A549 (cell line): Measurements from ENCODE around the gene MT1E. TPM values are rescaled to one million over a fixed set of nuclear protein-coding genes. Genes with fewer than 3 reads are reported as not detected.

ENCODE experiments used
- ATAC-seq, 2 experiments: fragments of 200-7000 bp in 1 of 2; fragments of >200 bp in 1 of 2; cut with Nextera tagmentation in 1 of 2; cut with Tn5 transposase in 1 of 2; 3 replicates each; pipeline versions ENCODE4 v1.8.0 to v1.9.1; 2018 to 2020; ENCODE audit warnings: mild to moderate bottlenecking in 1 of 2, moderate library complexity in 1 of 2
- CTCF ChIA-PET: fragments of 300-600 bp; sonication (Branson Sonifier 250); formaldehyde crosslinking; extraction: SDS; loops from one replicate; lab custom pipeline; 2021; ENCODE audit warnings: antibody characterized with exemption, inconsistent platforms; lab: Yijun Ruan, JAX
- POLR2A ChIA-PET: fragments of 350-600 bp; formaldehyde crosslinking; extraction: SDS; loops from one replicate; lab custom pipeline; 2021; ENCODE audit warnings: antibody characterized with exemption, inconsistent platforms; lab: Yijun Ruan, JAX
- DNase-seq, 2 experiments: peaks; one replicate each; pipeline versions ENCODE4 v3.0.0 to v3.0.0-alpha.2; 2011 to 2016; ENCODE audit warnings: low read depth in 1 of 2, low spot score in 1 of 2
- FAIRE-seq: peaks from 2 replicates; lab custom pipeline; 2011; peaks lifted over from hg19 to GRCh38; lab: Jason Lieb, UNC
- H3K27ac ChIP-seq, 2 experiments: fragments of >200 bp; sonication (Bioruptor Twin); formaldehyde crosslinking; 3 replicates each; pipeline ENCODE4 v1.5.1; 2016 to 2017
- H3K4me1 ChIP-seq: fragments of >200 bp; sonication (Bioruptor Twin); formaldehyde crosslinking; 3 replicates; pipeline ENCODE4 v1.6.1; 2016
- H3K4me2 ChIP-seq: fragments of >200 bp; sonication (Bioruptor Twin); formaldehyde crosslinking; 3 replicates; pipeline ENCODE4 v1.6.1; 2016
- H3K4me3 ChIP-seq: fragments of >200 bp; sonication (Bioruptor Twin); formaldehyde crosslinking; 3 replicates; pipeline ENCODE4 v1.5.1; 2016
- H3K9me3 ChIP-seq: fragments of >200 bp; sonication (Bioruptor Twin); formaldehyde crosslinking; 3 replicates; pipeline ENCODE4 v1.6.1; 2016
- ATOH8 ChIP-seq: fragments of 250-450 bp; sonication (Bioruptor Pico); IDR thresholded peaks from 2 replicates; pipeline ENCODE4 v1.5.0; 2020; ENCODE audit warnings: low read depth, mild to moderate bottlenecking, moderate library complexity
- BHLHE40 ChIP-seq: IDR thresholded peaks from 2 replicates; pipeline ENCODE4 v1.6.1; 2012; ENCODE audit warnings: low read depth, low read length, inconsistent platforms
- CEBPB ChIP-seq, 2 experiments: fragments of >200 bp in 1 of 2; sonication (Bioruptor Twin) in 1 of 2; formaldehyde crosslinking in 1 of 2; IDR thresholded peaks; 2 replicates each; pipeline ENCODE4 v1.6.1; 2012 to 2016
- CHD2 ChIP-seq: fragments of 150-350 bp; IDR thresholded peaks from 2 replicates; pipeline ENCODE4 v1.6.1; 2014; ENCODE audit warnings: low read length; ENCODE audit not compliant: partially characterized antibody
- EHF ChIP-seq: fragments of 250-450 bp; sonication (Bioruptor Pico); IDR thresholded peaks from 2 replicates; pipeline ENCODE4 v1.5.0; 2020; ENCODE audit warnings: mild to moderate bottlenecking
- EP300 ChIP-seq, 2 experiments: fragments of >200 bp; sonication (Bioruptor Twin); formaldehyde crosslinking; IDR thresholded peaks; 2 replicates in 1 of 2; 3 replicates in 1 of 2; pipeline ENCODE4 v1.6.1; 2016 to 2017
- FOSL2 ChIP-seq, 2 experiments: fragments of 450-650 bp in 1 of 2; fragments of >200 bp in 1 of 2; sonication (Bioruptor Twin) in 1 of 2; formaldehyde crosslinking; IDR thresholded peaks; 2 replicates each; pipeline versions ENCODE4 v1.5.0 to v1.6.1; 2016 to 2020; ENCODE audit warnings: mild to moderate bottlenecking in 1 of 2, moderate library complexity in 1 of 2
- GATA3 ChIP-seq: IDR thresholded peaks from 2 replicates; pipeline ENCODE4 v1.6.1; 2012; ENCODE audit warnings: borderline replicate concordance
- HOXA7 ChIP-seq: fragments of 250-450 bp; sonication (Bioruptor Pico); IDR thresholded peaks from 2 replicates; pipeline ENCODE4 v1.5.0; 2020; ENCODE audit warnings: mild to moderate bottlenecking, moderate library complexity
- JUN ChIP-seq, 2 experiments: fragments of >200 bp; sonication (Bioruptor Twin); formaldehyde crosslinking; IDR thresholded peaks; 2 replicates in 1 of 2; 3 replicates in 1 of 2; pipeline ENCODE4 v1.6.1; 2016 to 2017
- MAX ChIP-seq: IDR thresholded peaks from 2 replicates; pipeline ENCODE4 v1.6.1; 2012
- MAZ ChIP-seq: fragments of 150-350 bp; IDR thresholded peaks from 2 replicates; pipeline ENCODE4 v1.6.1; 2014; ENCODE audit warnings: antibody characterized with exemption, low read depth, low read length, borderline replicate concordance
- NFE2L2 ChIP-seq: fragments of 150-350 bp; conservative IDR thresholded peaks from 2 replicates; pipeline ENCODE4 v1.6.1; 2014; ENCODE audit warnings: low read length
- NPAS2 ChIP-seq: fragments of 250-450 bp; sonication (Bioruptor Pico); IDR thresholded peaks from 2 replicates; pipeline ENCODE4 v1.8.0; 2022; ENCODE audit warnings: mild to moderate bottlenecking, moderate library complexity, borderline replicate concordance
- POLR2A ChIP-seq: IDR thresholded peaks from 2 replicates; pipeline ENCODE4 v1.6.1; 2012; ENCODE audit warnings: mild to moderate bottlenecking, low read length
- RAD21 ChIP-seq, 2 experiments: fragments of >200 bp in 1 of 2; sonication (Bioruptor Twin) in 1 of 2; formaldehyde crosslinking in 1 of 2; IDR thresholded peaks in 1 of 2; conservative IDR thresholded peaks in 1 of 2; 2 replicates in 1 of 2; 3 replicates in 1 of 2; pipeline ENCODE4 v1.6.1; 2012 to 2018; ENCODE audit warnings: inconsistent platforms in 1 of 2
- RARB ChIP-seq: fragments of 250-450 bp; sonication (Bioruptor Pico); IDR thresholded peaks from 2 replicates; pipeline ENCODE4 v1.8.0; 2021; ENCODE audit warnings: mild to moderate bottlenecking, moderate library complexity
- SMC3 ChIP-seq: fragments of >200 bp; sonication (Bioruptor Twin); formaldehyde crosslinking; IDR thresholded peaks from 3 replicates; pipeline ENCODE4 v1.6.1; 2018; ENCODE audit warnings: inconsistent platforms
- TFCP2L1 ChIP-seq: fragments of 250-450 bp; sonication (Bioruptor Pico); IDR thresholded peaks from 2 replicates; pipeline ENCODE4 v1.5.0; 2021; ENCODE audit warnings: mild to moderate bottlenecking
- USF2 ChIP-seq: fragments of 450-650 bp; IDR thresholded peaks from 2 replicates; pipeline ENCODE4 v1.6.1; 2014; ENCODE audit warnings: antibody characterized with exemption
- ZC3H11A ChIP-seq: fragments of 450-650 bp; IDR thresholded peaks from 2 replicates; pipeline ENCODE4 v1.6.1; 2014; ENCODE audit warnings: antibody characterized with exemption, mild to moderate bottlenecking
- ZFP36 ChIP-seq: fragments of 450-650 bp; IDR thresholded peaks from 2 replicates; pipeline ENCODE4 v1.6.1; 2014; ENCODE audit warnings: borderline replicate concordance; ENCODE audit not compliant: partially characterized antibody
- ZNF302 ChIP-seq: fragments of 250-450 bp; sonication (Bioruptor Pico); IDR thresholded peaks from 2 replicates; pipeline ENCODE4 v1.9.0; 2021; ENCODE audit warnings: inconsistent platforms, mild to moderate bottlenecking, moderate library complexity
- WGBS: methylation state at CpG from one replicate; pipeline ENCODE4 v1.1.6; 2017; ENCODE audit errors: missing lambda C conversion rate; 5-methylcytosine and 5-hydroxymethylcytosine counted together
- polyA plus RNA-seq, 4 experiments: library from polyadenylated mRNA; depleted of rRNA in 3 of 4; stranded (reverse); fragments of >200 nt; fragmentation: RNase III in 1 of 4; extraction: RNeasy Plus Mini Kit Qiagen cat#74134 plus additional on column Dnase treatment in 1 of 4; gene quantifications; 2 replicates in 3 of 4; 3 replicates in 1 of 4; pipeline ENCODE4 v1.2.3, GENCODE V29; 2011 to 2017
- TF ChIP-seq, protein P1 (sequence below): fragments of >200 bp; sonication (Bioruptor Twin); formaldehyde crosslinking; IDR thresholded peaks from 3 replicates; pipeline ENCODE4 v1.5.1; 2016

Gene MT1E
- polyA plus RNA-seq, 2 of the 4 experiments (the other 2 are of a cell fraction) = not detected

DNA sequence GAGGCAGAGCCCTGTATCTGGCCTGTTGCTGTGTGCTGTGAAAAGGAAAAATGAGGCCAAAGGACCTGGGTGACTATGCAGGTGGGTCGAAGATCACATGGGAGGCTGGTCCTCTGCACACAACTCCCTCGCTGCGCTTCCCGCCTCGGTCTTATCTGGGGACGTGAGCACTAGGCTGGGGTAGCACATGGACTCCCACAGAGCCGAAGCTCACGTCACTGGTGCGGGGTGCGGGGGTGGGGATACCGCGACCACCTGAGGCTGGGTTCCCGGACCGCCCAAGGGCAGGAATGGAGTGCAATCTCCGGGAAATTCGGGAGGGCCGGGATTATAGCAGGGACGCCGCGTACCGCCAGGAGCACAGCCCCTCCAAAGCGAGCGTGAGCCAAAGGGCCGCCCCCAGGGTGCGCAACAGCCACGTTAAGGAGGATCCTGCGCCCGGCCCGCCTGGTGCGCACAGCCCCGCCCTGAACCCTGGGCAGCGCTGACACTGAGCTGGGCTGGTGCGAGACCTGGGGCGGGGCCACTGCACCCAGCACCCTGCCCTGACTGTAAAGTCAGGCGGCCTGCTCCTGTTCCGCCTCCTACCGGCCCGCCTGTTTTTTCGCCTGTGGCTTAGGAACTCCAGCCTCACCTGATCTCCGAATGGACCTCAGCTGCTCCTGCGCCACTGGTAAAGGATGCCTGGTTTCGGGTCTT lies 17.6 kb downstream of the MT1E start (continued):
- TF ChIP-seq, protein P1, sequence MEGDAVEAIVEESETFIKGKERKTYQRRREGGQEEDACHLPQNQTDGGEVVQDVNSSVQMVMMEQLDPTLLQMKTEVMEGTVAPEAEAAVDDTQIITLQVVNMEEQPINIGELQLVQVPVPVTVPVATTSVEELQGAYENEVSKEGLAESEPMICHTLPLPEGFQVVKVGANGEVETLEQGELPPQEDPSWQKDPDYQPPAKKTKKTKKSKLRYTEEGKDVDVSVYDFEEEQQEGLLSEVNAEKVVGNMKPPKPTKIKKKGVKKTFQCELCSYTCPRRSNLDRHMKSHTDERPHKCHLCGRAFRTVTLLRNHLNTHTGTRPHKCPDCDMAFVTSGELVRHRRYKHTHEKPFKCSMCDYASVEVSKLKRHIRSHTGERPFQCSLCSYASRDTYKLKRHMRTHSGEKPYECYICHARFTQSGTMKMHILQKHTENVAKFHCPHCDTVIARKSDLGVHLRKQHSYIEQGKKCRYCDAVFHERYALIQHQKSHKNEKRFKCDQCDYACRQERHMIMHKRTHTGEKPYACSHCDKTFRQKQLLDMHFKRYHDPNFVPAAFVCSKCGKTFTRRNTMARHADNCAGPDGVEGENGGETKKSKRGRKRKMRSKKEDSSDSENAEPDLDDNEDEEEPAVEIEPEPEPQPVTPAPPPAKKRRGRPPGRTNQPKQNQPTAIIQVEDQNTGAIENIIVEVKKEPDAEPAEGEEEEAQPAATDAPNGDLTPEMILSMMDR = peak; percentile 51
- peak; percentile 58 for TF ChIP-seq SMC3
- no peak for TF ChIP-seq POLR2A
- TF ChIP-seq MAZ = no peak
- no peak for TF ChIP-seq FOSL2 (IDR thresholded peaks at IDR 0.05)
- TF ChIP-seq FOSL2 (CRISPR knock-in tag; IDR thresholded peaks at IDR 0.05) = no peak
- no peak for TF ChIP-seq RARB (CRISPR knock-in tag)
- no peak for TF ChIP-seq ZNF302 (CRISPR knock-in tag)
- peak; percentile 60 to 67 for TF ChIP-seq RAD21 (conservative IDR thresholded peaks at IDR 0.05 in 1 of 2, IDR thresholded peaks at IDR 0.05 in 1 of 2)
- TF ChIP-seq TFCP2L1 (CRISPR knock-in tag) = 0 out of 2 replicates have a peak, but pooled peaks have one; percentile 40

DNA sequence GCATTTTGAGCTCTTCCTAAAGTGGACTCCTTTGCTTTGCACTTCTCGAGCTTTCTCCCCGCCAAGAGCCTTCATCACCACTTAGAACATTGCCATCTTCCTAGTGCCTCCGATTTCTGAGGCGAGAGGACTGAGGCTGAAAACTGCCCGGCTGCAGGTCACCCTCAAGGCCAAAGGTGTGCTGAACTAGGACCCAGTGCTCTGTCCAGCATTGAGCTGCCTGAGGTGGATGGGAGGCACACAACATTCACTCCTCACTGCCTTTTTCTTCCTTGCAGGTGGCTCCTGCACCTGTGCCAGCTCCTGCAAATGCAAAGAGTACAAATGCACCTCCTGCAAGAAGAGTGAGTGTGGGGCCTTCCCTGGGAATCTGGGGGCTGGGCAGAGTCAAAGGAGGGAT lies 18.3 kb downstream of the MT1E start:
- TF ChIP-seq NFE2L2 = no peak
- TF ChIP-seq, protein P1 = 0 out of 3 replicates have a peak, but pooled peaks have one; percentile 2
- Histone ChIP-seq H3K4me2 (peak overlapping the region; percentile 78), H3K9me3 (no peaks in the 10 kb centered on the region), H3K27ac (peak overlapping the region; percentile 72 to 90; a peak in 5 of 6 replicates), H3K4me1 (peaks cover 7% of the 10 kb centered on the region; the same call in 2 of the 3 replicates), H3K4me3 (peak overlapping the region; percentile 38)
- CTCF ChIA-PET = interaction anchor here (0.7 to 25.6 kb wide), 25 partner anchors 9 to 217 kb away, joined by 3 to 340 read pairs (median 4); partner anchors contain the start of genes MT1B, MT1E, MT1G and MT1H
- FAIRE-seq = no peak
- ATAC-seq = no peak
- WGBS = 68% methylated on average over 5 of the region's 5 CpGs
- DNase-seq = no peak
- POLR2A ChIA-PET = interaction anchor here (0.6 to 2.2 kb wide), 7 partner anchors 13 to 40 kb away, joined by 3 to 33 read pairs (median 4); partner anchors contain the start of genes MT1F, MT1X and MT2A

GRCh38 chr16:56645311-56645710 lies 19.7 kb downstream of the MT1E start:
- no peak for TF ChIP-seq NPAS2 (CRISPR knock-in tag)
- TF ChIP-seq TFCP2L1 (CRISPR knock-in tag) = no peak
- TF ChIP-seq EP300 (IDR thresholded peaks at IDR 0.05) = no peak
- TF ChIP-seq CEBPB (IDR thresholded peaks at IDR 0.05) = no peak
- no peak for TF ChIP-seq USF2
- TF ChIP-seq BHLHE40 = no peak
- TF ChIP-seq ZFP36 = no peak
- no peak for TF ChIP-seq ZC3H11A
- no peak for TF ChIP-seq CHD2
- TF ChIP-seq ZNF302 (CRISPR knock-in tag) = no peak
- TF ChIP-seq ATOH8 = no peak
- no peak for TF ChIP-seq EHF (CRISPR knock-in tag)
- TF ChIP-seq GATA3 = no peak
- TF ChIP-seq FOSL2 (IDR thresholded peaks at IDR 0.05) = no peak
- no peak for TF ChIP-seq FOSL2 (CRISPR knock-in tag; IDR thresholded peaks at IDR 0.05)
- no peak for TF ChIP-seq HOXA7
- TF ChIP-seq JUN (IDR thresholded peaks at IDR 0.05) = no peak
- TF ChIP-seq MAX = no peak
- WGBS = 82% methylated on average over 1 of the region's 1 CpG
- H3K4me1 ChIP-seq = peaks cover 16% of the 10 kb centered on the region
- ATAC-seq = no peak
- no peak for FAIRE-seq
- H3K4me2 ChIP-seq = no peak overlapping the region
- POLR2A ChIA-PET = no interaction called here
- H3K27ac ChIP-seq = no peak overlapping the region
- H3K4me3 ChIP-seq = no peak overlapping the region
- no peak for DNase-seq
- CTCF ChIA-PET = interaction anchor here (0.6 to 25.6 kb wide), 2 partner anchors 36 to 57 kb away, joined by 3 to 340 read pairs; partner anchors contain the start of gene MT2A
- H3K9me3 ChIP-seq = no peaks in the 10 kb centered on the region
